AML-193 (cell line): ENCODE data around the gene DRG2.

Experiments used
- DNase-seq, 2 experiments: peaks; one replicate each; lab custom pipeline; 2025; lab: John Stamatoyannopoulos, UW

DRG2 gene

DNA sequence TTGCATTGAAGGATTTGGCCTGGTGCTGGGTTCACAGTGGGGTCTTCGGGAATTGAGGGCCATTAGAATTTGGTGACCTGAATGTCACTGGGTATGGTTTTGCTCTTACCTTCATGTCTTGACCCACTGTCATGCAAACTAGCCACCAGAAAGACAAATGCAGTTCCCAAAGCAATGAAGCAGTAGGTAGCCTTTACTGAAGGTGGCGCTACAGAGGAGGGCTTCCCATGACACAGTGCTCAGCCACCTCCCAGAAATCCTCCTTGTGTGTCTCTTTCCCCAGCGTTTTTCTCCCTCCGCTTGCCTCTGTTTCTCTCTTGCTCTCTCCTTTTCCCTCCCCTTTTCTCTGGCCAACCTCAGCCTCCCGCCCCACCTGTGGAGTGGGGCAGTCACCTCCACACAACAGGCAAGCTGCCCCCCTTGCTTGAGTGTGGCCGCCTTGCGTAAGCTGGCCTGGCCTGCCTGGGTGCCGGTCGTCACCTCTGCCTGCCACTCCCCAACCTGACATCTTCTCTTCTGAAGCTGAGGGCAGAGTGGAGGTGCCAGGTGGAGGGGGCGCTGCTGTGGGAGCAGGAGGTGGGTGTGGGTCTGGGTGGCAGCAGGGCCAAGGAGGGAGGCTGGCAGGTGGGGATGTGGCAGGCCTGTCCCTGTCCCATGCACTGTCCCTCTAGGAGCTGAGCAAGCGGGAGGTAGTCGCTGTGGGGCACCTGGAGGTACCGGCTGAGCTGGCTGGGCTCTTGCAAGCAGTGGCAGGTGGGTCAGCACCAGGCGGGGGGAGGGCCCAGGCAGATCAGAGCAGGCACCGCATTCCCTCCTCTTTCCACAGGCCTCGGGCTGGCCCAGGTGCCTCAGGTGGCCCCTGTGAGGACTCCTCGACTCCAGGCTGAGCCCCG lies 55.5 kb downstream of the DRG2 start:
- no peak for DNase-seq

DNA sequence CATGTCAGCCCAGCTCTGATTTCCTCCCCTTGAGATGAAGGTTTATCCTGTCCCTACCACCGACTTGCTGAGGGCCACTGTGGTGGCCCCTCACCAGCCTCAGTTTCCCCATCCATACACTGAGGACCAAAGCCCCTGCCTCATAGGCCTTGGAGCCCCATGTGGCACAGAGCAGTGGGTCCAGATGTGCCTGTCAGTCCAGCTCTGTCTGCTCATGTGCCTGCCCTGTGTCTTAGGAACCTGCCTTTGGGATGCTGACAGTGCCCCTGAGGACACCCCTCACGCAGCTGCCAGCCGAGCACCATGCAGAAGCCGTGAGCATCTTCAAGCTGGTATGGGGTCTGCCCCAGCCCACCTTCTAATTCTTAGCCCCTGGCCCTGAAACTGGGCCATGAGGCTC lies 56.5 kb downstream of the DRG2 start:
- no peak for DNase-seq

DNA sequence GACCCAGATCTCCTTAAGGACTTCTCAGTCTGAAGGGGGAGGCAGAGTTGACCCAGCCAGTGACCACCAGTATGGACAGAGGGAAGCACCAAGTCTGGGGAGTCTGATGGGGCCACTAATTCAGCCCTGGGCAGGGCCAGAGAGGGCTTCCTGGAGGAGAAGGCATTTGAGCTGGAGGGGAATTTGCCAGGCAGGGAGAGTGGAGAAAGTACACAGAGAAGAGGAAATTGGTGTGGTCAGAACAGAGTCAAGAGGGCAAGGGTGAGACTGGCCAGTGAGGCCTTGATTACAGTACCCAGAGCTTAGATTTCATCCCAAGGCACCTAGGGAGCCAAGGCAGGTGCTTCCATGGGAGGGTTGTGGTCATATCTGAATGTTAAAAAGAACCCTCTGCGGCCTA lies 57.1 kb downstream of the DRG2 start:
- no peak for DNase-seq

DNA sequence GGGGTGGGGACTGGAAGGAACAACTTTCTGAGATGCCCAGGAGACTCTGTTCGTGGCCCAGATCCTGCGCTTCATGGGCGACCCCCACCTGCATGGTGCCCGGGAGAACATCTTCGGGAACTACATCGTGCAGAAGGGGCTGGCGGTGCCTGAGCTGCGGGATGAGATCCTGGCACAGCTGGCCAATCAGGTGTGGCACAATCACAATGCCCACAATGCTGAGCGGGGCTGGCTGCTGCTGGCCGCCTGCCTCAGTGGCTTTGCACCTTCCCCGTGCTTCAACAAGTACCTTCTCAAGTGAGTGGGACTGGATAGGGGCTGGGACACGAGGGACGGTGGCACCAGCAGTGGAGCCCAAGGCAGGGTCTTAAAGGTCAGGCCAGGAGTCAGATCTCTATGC lies 58.1 kb downstream of the DRG2 start:
- no peak for DNase-seq

DNA sequence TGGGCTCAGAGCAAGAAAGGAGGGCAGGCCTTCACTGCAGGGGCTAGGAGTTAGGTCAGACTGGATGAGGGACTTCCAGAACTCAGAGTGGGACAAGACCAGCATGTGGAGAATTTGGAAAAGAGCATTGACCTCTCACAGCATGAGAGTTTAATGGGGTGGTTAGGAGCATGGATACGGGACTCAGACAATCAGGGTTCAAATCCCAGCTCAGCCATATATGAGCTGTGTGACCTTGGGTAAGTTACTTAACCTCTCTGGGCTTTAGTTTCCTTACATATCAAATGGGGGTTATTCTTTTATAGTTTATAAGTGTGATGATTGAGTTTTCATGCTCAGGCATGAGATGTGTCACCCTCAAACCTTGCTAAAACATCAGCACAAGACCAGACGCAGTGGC lies 58.5 kb downstream of the DRG2 start:
- DNase-seq = no peak

DNA sequence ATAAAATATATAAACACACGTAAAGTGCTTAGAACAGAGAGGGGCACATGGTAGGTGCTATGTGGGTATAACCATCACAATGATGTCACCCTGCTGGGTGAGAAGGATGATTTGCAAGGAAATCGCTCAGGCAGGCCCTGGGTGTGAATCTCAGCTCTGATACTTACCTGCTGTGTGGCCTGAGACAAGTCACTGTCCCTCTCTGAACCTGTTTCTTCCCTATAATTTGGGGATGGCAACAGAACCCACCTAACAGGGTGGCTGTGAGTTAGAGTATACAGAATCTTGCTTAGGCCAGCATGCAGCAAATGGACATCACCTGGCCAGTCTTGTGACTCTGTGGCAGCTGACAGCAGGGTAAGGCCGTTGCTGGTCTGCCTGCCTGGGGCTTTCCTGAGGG lies 59.2 kb downstream of the DRG2 start:
- DNase-seq = no peak

DNA sequence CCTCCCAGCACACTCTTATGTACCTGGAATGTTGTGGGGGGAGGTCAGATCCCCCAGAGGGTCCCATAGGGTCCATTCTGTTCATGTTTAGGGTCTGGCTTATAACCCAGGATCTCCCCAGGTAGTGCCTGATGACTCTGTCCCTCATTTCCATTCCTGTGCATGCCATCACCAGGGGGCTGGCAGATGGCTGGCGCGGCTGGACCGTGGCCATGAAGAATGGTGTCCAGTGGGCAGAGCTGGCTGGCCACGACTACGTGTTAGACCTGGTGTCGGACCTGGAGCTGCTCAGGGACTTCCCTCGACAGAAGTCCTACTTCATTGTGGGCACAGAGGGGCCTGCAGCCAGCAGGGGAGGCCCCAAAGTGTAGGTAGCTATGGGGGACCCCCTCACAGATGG lies 60.8 kb downstream of the DRG2 start:
- no peak for DNase-seq

DNA sequence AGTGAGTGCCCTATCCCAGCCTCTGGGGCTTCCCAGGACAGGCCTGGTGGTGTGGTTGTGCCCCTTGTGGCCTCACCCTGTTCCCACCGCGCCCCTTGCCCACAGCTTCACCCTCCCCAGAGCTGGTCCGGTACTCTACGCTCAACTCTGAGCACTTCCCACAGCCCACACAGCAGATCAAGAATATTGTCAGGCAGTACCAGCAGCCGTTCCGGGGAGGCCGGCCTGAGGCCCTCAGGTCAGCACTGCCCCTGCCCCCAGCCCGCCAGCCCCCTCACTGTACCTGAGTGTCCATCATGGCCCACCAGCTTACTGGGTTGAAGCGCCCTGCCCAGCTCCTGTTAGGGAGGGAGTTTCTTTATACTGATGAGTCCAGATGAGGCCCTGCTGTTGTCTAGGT lies 63.5 kb downstream of the DRG2 start:
- no peak for DNase-seq

DNA sequence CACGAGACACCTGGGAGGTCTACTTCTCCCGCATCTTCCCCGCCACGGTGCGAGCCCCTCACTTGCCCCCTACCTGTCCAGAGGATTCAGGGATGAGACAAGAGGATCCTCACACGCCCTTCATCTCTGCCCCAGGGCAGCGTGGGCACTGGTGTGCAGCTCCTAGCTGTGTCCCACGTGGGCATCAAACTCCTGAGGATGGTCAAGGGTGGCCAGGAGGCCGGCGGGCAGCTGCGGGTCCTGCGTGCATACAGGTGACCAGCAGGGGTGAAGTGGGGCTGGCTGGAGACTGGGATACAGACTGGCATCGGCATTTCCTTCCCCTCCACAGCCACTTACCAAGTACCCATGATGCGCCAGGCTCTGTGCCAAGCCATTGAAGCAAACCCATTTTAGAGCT lies 67.4 kb downstream of the DRG2 start:
- DNase-seq = no peak

DNA sequence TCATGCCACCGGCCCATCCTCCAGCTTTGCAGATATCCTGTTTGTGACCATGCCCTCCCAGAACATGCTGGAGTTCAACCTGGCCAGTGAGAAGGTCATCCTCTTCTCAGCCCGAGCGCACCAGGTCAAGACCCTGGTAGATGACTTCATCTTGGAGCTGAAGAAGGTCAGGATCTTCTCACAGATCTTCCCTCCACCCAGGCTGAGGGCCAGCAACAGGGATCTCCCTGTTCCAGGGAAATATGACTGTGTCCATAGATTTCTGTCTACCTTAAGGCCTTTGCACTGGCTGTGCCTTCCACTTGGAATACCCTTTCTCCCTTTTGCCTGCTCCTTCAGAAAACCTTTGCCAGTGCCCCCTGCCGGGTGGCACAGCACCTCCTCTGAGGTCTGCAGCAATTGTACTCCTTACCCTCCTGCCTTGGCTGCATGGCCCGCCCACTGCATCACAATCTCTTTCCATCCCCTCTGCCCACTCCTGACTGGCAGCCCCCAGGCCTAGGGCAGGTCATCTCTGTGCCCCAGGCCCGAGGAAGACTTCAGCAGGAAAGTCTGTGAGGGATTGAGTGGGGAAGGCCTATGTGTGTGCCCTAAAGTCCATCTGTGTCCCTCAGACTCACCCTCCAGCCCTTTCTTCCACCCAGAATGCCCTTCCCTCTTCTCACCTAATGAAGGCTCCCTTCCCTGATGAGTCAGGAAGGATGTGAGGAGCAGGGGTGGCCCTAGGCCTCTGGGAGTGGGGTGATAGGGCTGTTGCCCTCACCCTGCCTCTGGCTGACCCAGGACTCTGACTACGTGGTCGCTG lies 68.6 kb downstream of the DRG2 start:
- DNase-seq = no peak

DNA sequence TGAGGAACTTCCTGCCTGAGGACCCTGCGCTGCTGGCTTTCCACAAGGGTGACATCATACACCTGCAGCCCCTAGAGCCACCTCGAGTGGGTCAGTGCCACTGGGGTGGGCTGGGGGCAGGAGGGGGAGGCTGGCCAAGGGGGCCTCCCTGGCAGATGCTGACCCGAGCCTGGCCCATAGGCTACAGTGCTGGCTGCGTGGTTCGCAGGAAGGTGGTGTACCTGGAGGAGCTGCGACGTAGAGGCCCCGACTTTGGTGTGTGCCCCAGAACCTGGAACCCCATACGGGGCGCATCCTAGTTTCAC lies 69.2 kb downstream of the DRG2 start:
- DNase-seq = no peak
